Activated T-helper 9 cell treated with anti-CD3 and anti-CD28 coated beads, Interleukin-2, amount 50 U/mL, for 16 hours (primary cell): ENCODE results near the gene TAGAP.

Experiments
- DNase-seq: peaks from one replicate; pipeline ENCODE4 v3.0.0-alpha.2; 2020; ENCODE audit warnings: low read depth

TAGAP gene

GRCh38 chr6:159071843-159072769 is 27.3 kb upstream of the TAGAP start:
- no peak for DNase-seq

GRCh38 chr6:159068904-159069578 is 24.2 kb upstream of the TAGAP start:
- no peak for DNase-seq

GRCh38 chr6:159067334-159067733 is 22.5 kb upstream of the TAGAP start:
- DNase-seq, result no peak

GRCh38 chr6:159066483-159066882 is 21.7 kb upstream of the TAGAP start:
- no peak for DNase-seq

GRCh38 chr6:159065759-159066329 is 21.1 kb upstream of the TAGAP start:
- DNase-seq, result no peak

GRCh38 chr6:159065091-159065490 is 20.3 kb upstream of the TAGAP start:
- no peak for DNase-seq

GRCh38 chr6:159064477-159064876 is 19.7 kb upstream of the TAGAP start:
- no peak for DNase-seq

GRCh38 chr6:159063549-159063948 is 18.8 kb upstream of the TAGAP start:
- DNase-seq, result no peak

- no peak for DNase-seq
Observed at GRCh38 chr6:159062976-159063375, 18.2 kb upstream of the TAGAP start.

GRCh38 chr6:159062564-159062945 is 17.8 kb upstream of the TAGAP start:
- no peak for DNase-seq

GRCh38 chr6:159061805-159062563 is 17.2 kb upstream of the TAGAP start:
- no peak for DNase-seq

GRCh38 chr6:159061146-159061545 is 16.4 kb upstream of the TAGAP start:
- no peak for DNase-seq

- no peak for DNase-seq
Observed at GRCh38 chr6:159059885-159060506, 15.2 kb upstream of the TAGAP start.

GRCh38 chr6:159059141-159059540 is 14.3 kb upstream of the TAGAP start:
- DNase-seq, result no peak

GRCh38 chr6:159056899-159057298 is 12.1 kb upstream of the TAGAP start:
- DNase-seq, result no peak

GRCh38 chr6:159056432-159056831 is 11.6 kb upstream of the TAGAP start:
- DNase-seq, result no peak

GRCh38 chr6:159056003-159056402 is 11.2 kb upstream of the TAGAP start:
- DNase-seq, result no peak

GRCh38 chr6:159053781-159054398 is 9.1 kb upstream of the TAGAP start:
- no peak for DNase-seq

GRCh38 chr6:159052720-159053119 is 7.9 kb upstream of the TAGAP start:
- DNase-seq, result no peak

- DNase-seq, result no peak
Observed at GRCh38 chr6:159047891-159048685, 3.3 kb upstream of the TAGAP start.

- no peak for DNase-seq
Observed at GRCh38 chr6:159045801-159046200, 1.0 kb upstream of the TAGAP start.
